ENCODE measurements around the gene RHBDF1.

DNA sequence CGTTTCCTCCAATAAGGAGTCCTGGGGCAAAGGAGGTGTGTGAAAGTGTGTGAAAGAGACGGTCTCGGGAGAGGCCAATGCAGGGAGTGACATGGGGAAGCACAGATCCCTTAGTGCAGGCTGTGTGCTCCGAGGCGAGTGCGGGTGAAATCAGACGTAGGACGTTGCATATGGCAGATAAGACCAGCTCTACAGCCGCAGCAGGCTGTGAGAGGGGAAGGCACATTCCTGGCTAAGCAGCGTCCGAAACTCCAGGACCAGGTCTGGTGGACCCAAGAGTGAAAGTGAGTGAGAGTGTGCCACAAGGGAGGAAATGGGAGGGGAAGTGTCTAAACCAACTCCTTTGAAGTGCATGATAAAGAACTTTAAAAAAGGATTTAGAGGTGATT lies 30.4 kb downstream of the RHBDF1 start:
- no peak for TF ChIP-seq TARDBP (IDR thresholded peaks at IDR 0.05)
- TF ChIP-seq FOXA1 (IDR thresholded peaks at IDR 0.05) = no peak
- TF ChIP-seq, protein P1, sequence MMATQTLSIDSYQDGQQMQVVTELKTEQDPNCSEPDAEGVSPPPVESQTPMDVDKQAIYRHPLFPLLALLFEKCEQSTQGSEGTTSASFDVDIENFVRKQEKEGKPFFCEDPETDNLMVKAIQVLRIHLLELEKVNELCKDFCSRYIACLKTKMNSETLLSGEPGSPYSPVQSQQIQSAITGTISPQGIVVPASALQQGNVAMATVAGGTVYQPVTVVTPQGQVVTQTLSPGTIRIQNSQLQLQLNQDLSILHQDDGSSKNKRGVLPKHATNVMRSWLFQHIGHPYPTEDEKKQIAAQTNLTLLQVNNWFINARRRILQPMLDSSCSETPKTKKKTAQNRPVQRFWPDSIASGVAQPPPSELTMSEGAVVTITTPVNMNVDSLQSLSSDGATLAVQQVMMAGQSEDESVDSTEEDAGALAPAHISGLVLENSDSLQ (IDR thresholded peaks at IDR 0.05) = no peak
- TF ChIP-seq BHLHE40 (IDR thresholded peaks at IDR 0.05; ENCODE audit: borderline replicate concordance) = no peak
- TF ChIP-seq FOXM1 (IDR thresholded peaks at IDR 0.05; ENCODE audit: borderline replicate concordance) = no peak
- TF ChIP-seq SP1 (IDR thresholded peaks at IDR 0.05) = no peak
- TF ChIP-seq SUZ12 (IDR thresholded peaks at IDR 0.05) = no peak
- TF ChIP-seq NFRKB (IDR thresholded peaks at IDR 0.05) = no peak

Measured in HEK293T (cell line).